Stimulated activated naive CD8-positive, alpha-beta T cell treated with anti-CD3 and anti-CD28 coated beads, Interleukin-15, Interleukin-2, amounts not matched to agents 100 U/mL and 50 U/mL, for 24 hours (primary cell): ENCODE results near the gene ARHGAP30.

Experiments used
- ATAC-seq: fragments of 150-1000 bp; cut with Tn5 transposase; one replicate; pipeline ENCODE4 v1.10.0; 2021
- DNase-seq: peaks from one replicate; pipeline ENCODE4 v3.0.0; 2021

ARHGAP30 gene

GRCh38 chr1:161009602-161010211, 60.0 kb downstream of the ARHGAP30 start:
- no peak for DNase-seq
- no peak for ATAC-seq

DNA sequence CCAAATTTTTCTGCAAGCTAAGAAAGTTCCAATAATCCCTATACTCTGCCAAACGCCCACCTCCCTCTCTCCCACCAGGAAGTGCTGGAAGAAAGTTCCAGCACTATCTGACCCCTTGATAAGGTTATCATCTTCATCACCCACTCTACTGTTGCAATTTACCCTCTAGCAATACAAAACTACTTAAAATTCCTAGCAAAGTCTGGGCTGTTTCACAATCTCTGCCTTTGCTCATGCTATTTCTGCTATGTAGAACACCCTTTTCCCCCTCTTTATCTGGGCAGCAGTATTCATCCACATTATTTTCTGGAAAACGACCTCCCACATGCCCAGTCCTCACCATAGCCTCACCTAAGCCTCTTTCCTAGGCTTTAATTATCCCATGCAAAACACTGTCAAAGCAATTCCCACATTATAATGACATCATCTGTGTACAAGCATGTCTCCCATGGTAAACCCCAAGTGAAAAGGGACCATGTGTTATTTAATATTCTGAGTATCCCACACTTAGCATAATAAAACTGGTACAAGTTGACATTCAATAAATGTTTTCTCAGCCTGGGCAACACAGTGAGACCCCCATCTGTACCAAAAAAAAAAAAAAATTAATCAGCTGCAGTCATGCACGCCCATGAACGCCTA, 60.7 kb downstream of the ARHGAP30 start:
- no peak for DNase-seq
- no peak for ATAC-seq

GRCh38 chr1:161007369-161007768, 62.3 kb downstream of the ARHGAP30 start:
- ATAC-seq, result no peak
- DNase-seq, result no peak

- no peak for DNase-seq
- ATAC-seq, result no peak
These were observed 63.1 kb downstream of the ARHGAP30 start for GRCh38 chr1:161006563-161006962.

DNA sequence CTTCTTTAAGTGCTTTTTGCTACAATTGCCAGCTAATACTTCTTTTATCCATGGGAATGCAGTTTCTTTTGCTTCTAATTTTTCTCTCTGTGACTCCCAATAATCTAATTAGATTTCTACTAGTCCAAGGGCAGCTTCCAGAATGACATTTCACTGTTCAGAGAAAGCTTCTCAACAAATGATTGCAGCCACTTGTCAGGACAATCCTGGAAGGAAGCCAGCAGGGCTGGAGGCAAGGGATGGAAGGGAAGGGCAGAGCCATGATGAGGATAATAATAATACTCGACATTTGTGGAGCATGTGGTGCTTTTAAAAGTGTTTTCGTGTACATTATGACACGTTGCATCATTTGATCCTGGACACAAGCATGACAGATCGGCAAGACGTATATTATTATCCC, 68.2 kb downstream of the ARHGAP30 start:
- ATAC-seq, result no peak
- no peak for DNase-seq

DNA sequence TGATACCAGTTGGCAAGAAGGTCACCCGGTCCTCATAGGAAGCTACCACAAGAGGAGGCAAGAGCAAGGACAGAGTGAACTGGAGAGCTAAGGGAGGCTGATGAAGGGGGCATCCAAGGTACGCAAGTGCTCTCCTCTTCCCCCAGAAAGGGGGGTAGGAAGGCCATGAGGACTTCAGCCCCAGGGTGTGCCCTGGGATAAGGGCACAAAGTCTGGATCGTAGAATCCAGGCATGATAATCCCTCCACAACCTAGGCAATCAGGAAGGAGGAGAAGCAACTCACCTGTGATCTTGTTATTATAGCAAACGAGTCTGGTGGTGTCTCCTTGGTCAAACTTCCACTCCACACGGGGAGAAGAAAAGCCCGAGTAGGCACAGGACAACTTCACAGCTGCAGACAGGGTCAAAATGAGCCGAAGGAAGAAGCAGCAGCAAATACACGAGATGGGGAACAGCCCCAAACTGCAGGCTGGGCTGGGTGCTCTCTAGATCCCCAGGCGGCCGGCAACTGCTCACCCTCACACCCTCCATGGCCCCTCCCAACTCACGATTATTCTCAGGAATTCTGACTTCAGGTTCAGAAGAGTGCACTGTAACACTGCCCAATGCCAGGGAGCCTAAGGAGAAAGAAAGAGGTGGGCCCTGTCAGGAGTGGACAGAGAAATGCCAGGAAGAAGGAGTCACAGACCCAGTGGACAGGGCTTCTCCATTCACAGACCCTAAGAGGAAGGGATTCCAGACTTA, 68.8 kb downstream of the ARHGAP30 start:
- ATAC-seq, result no peak
- DNase-seq, result no peak

- DNase-seq (no peak), ATAC-seq (no peak)
These were observed 70.3 kb downstream of the ARHGAP30 start for GRCh38 chr1:160999376-160999775.

- DNase-seq (peak; percentile 51), ATAC-seq (peak; percentile 55)
These were observed 72.2 kb downstream of the ARHGAP30 start for GRCh38 chr1:160997323-160998038.
